A673 (cell line): ENCODE measurements around the gene RNF17. TPM values are rescaled to one million over a fixed set of nuclear protein-coding genes. Genes with fewer than 3 reads are reported as not detected.

ENCODE experiments used
- BruUV-seq: library from RNA; stranded (reverse); fragments of 400-500 nt; replicated peaks from 2 replicates; lab custom pipeline; 2021; lab: Mats Ljungman, UMichigan
- CTCF ChIA-PET: fragments of 300-600 bp; sonication (Branson Sonifier 250); formaldehyde crosslinking; loops from one replicate; lab custom pipeline; 2022; ENCODE audit warnings: antibody characterized with exemption; lab: Charles Lee
- POLR2A ChIA-PET: fragments of 300-600 bp; sonication (Branson Sonifier 250); formaldehyde crosslinking; loops from one replicate; lab custom pipeline; 2022; ENCODE audit warnings: antibody characterized with exemption; ENCODE audit not compliant: low non-redundant PET; lab: Charles Lee
- DNase-seq: peaks from one replicate; pipeline ENCODE4 v3.0.0-alpha.2; 2015; ENCODE audit warnings: low spot score
- H3K27ac ChIP-seq: fragments of 200-600 bp; sonication (generic); 2 replicates; pipeline ENCODE4 v1.5.1; 2016; ENCODE audit warnings: mixed run types, low read depth, mild to moderate bottlenecking, mixed read lengths, antibody characterized with exemption, low read length; ENCODE audit not compliant: poor library complexity, severe bottlenecking
- H3K27me3 ChIP-seq: fragments of 200-600 bp; sonication (generic); replicated peaks from 2 replicates; pipeline ENCODE4 v1.6.1; 2017; ENCODE audit warnings: mixed run types, low read depth, mild to moderate bottlenecking, mixed read lengths, antibody characterized with exemption, low read length; ENCODE audit not compliant: insufficient read depth, poor library complexity
- H3K36me3 ChIP-seq: fragments of 200-600 bp; sonication (generic); 2 replicates; pipeline ENCODE4 v1.6.1; 2016; ENCODE audit warnings: mixed run types, mild to moderate bottlenecking, mixed read lengths, antibody characterized with exemption, low read length; ENCODE audit not compliant: insufficient read depth, poor library complexity, severe bottlenecking
- H3K4me1 ChIP-seq: fragments of 200-600 bp; sonication (generic); 2 replicates; pipeline ENCODE4 v1.6.1; 2017; ENCODE audit warnings: mixed run types, mild to moderate bottlenecking, mixed read lengths, antibody characterized with exemption, low read length; ENCODE audit not compliant: insufficient read depth, poor library complexity, severe bottlenecking
- H3K4me3 ChIP-seq: fragments of 200-600 bp; sonication (generic); 2 replicates; pipeline ENCODE4 v1.5.1; 2016; ENCODE audit warnings: low read depth, mixed run types, mild to moderate bottlenecking, mixed read lengths, low read length; ENCODE audit not compliant: poor library complexity, severe bottlenecking
- H3K9me3 ChIP-seq: fragments of 200-600 bp; sonication (generic); 2 replicates; pipeline ENCODE4 v1.6.1; 2016; ENCODE audit warnings: mixed run types, low read depth, mild to moderate bottlenecking, mixed read lengths, antibody characterized with exemption, low read length; ENCODE audit not compliant: poor library complexity, severe bottlenecking
- CTCF ChIP-seq: fragments of 300-800, 200-600 bp; sonication (generic); conservative IDR thresholded peaks from 2 replicates; pipeline ENCODE4 v1.5.1; 2017; ENCODE audit warnings: low read depth, mild to moderate bottlenecking, antibody characterized with exemption, low read length, moderate library complexity, mixed read lengths
- EZH2 ChIP-seq: fragments of 200-600 bp; sonication (generic); IDR thresholded peaks from 2 replicates; pipeline ENCODE4 v1.6.1; 2017; ENCODE audit warnings: borderline replicate concordance, low read depth, mild to moderate bottlenecking, mixed read lengths, antibody characterized with exemption, low read length; ENCODE audit not compliant: poor library complexity, severe bottlenecking
- intact Hi-C: fragments of 100-400 bp; cut with micrococcal nuclease; formaldehyde crosslinking; loops from one replicate; pipeline ENCODE4 v1.10.0; 2022; ENCODE audit not compliant: unreplicated experiment
- total RNA-seq: library from RNA; stranded (reverse); gene quantifications from 2 replicates; pipeline ENCODE4 v1.2.3, GENCODE V29; 2021

Gene RNF17
- total RNA-seq, 1 experiment from 2014 or later, result not detected

GRCh38 chr13:24877531-24877930 lies 113.6 kb downstream of the RNF17 start:
- H3K36me3 ChIP-seq, result no peaks in the 10 kb centered on the region
- no peaks in the 10 kb centered on the region for H3K4me1 ChIP-seq
- no peak overlapping the region for H3K27ac ChIP-seq
- intact Hi-C loops, result no loop called here
- POLR2A ChIA-PET, result no interaction called here
- no peaks in the 10 kb centered on the region for H3K9me3 ChIP-seq
- no peak for TF ChIP-seq EZH2
- no peak for TF ChIP-seq CTCF
- no peaks in the 10 kb centered on the region for H3K27me3 ChIP-seq
- CTCF ChIA-PET, result no interaction called here
- no peak for DNase-seq
- BruUV-seq, result no TSS peak
- no peak overlapping the region for H3K4me3 ChIP-seq

GRCh38 chr13:24878340-24878739 lies 114.4 kb downstream of the RNF17 start:
- ChIA-PET POLR2A (no interaction called here), CTCF (no interaction called here)
- BruUV-seq, result no TSS peak
- no peak for DNase-seq
- Histone ChIP-seq H3K27ac (no peak overlapping the region), H3K4me3 (no peak overlapping the region), H3K36me3 (no peaks in the 10 kb centered on the region), H3K4me1 (no peaks in the 10 kb centered on the region), H3K9me3 (no peaks in the 10 kb centered on the region), H3K27me3 (no peaks in the 10 kb centered on the region)
- intact Hi-C loops, result no loop called here
- no peak for TF ChIP-seq CTCF
- no peak for TF ChIP-seq EZH2

- BruUV-seq, result no TSS peak
Observed at GRCh38 chr13:24882665-24883064, 118.7 kb downstream of the RNF17 start.

More at GRCh38 chr13:24882665-24883064, 118.7 kb downstream of the RNF17 start:
- no peaks in the 10 kb centered on the region for H3K4me1 ChIP-seq
- no peaks in the 10 kb centered on the region for H3K9me3 ChIP-seq
- H3K27me3 ChIP-seq, result no peaks in the 10 kb centered on the region
- TF ChIP-seq CTCF, result no peak
- no peak for TF ChIP-seq EZH2
- DNase-seq, result no peak
- intact Hi-C loops, result no loop called here
- ChIA-PET CTCF (no interaction called here), POLR2A (no interaction called here)
- peaks cover 4% of the 10 kb centered on the region for H3K36me3 ChIP-seq
- no peak overlapping the region for H3K4me3 ChIP-seq
- H3K27ac ChIP-seq, result no peak overlapping the region
